OCI-LY1 (cell line): Measurements from ENCODE around the gene MRPS22.

Experiments used
- H2AFZ ChIP-seq: fragments of 200-600 bp; sonication (generic), shearing (Covaris generic); 2 replicates; pipeline ENCODE4 v1.6.0; 2014; ENCODE audit warnings: antibody characterized with exemption, mild to moderate bottlenecking, low read length
- H3F3A ChIP-seq: fragments of 200-600 bp; sonication (generic), shearing (Covaris generic); 2 replicates; pipeline ENCODE4 v1.6.0; 2014; ENCODE audit warnings: mild to moderate bottlenecking, antibody characterized with exemption, low read length, moderate library complexity; ENCODE audit not compliant: insufficient read depth
- H3K27ac ChIP-seq: fragments of 200-600 bp; sonication (generic); 2 replicates; pipeline ENCODE4 v1.5.1; 2014; ENCODE audit warnings: low read length, mixed run types, mild to moderate bottlenecking, low read depth; ENCODE audit not compliant: poor library complexity, severe bottlenecking
- H3K27me3 ChIP-seq: fragments of 200-600 bp; sonication (generic); 2 replicates; pipeline ENCODE4 v1.6.0; 2014; ENCODE audit warnings: antibody characterized with exemption, mild to moderate bottlenecking, low read length, moderate library complexity; ENCODE audit not compliant: insufficient read depth
- H3K36me3 ChIP-seq: fragments of 200-600 bp; sonication (generic); 2 replicates; pipeline ENCODE4 v1.6.1; 2014; ENCODE audit warnings: mild to moderate bottlenecking, antibody characterized with exemption, low read length, moderate library complexity, mixed read lengths; ENCODE audit not compliant: insufficient read depth
- H3K4me1 ChIP-seq: fragments of 200-600 bp; sonication (generic); 2 replicates; pipeline ENCODE4 v1.5.1; 2014; ENCODE audit warnings: mild to moderate bottlenecking, low read length, moderate library complexity; ENCODE audit not compliant: insufficient read depth, severe bottlenecking
- H3K4me2 ChIP-seq: fragments of 200-600 bp; sonication (generic), shearing (Covaris generic); 2 replicates; pipeline ENCODE4 v1.6.1; 2014; ENCODE audit warnings: low read length
- H3K4me3 ChIP-seq: fragments of 200-600 bp; sonication (generic); 2 replicates; pipeline ENCODE4 v1.5.1; 2014; ENCODE audit warnings: low read length, low read depth, mild to moderate bottlenecking, mixed read lengths; ENCODE audit not compliant: poor library complexity, severe bottlenecking
- H3K79me2 ChIP-seq: fragments of 200-600 bp; shearing (Covaris generic); 2 replicates; pipeline ENCODE4 v1.6.1; 2016; ENCODE audit warnings: mixed run types, low read length, mixed read lengths; ENCODE audit not compliant: insufficient read depth
- H3K9ac ChIP-seq: fragments of 200-600 bp; sonication (generic), shearing (Covaris generic); 2 replicates; pipeline ENCODE4 v1.6.1; 2014; ENCODE audit warnings: mild to moderate bottlenecking, low read length, mixed read lengths
- H3K9me2 ChIP-seq: fragments of 200-600 bp; sonication (generic), shearing (Covaris generic); 2 replicates; pipeline ENCODE4 v1.6.1; 2014; ENCODE audit warnings: low read depth, mild to moderate bottlenecking, low read length, mixed read lengths
- H3K9me3 ChIP-seq: fragments of 200-600 bp; shearing (Covaris generic); 2 replicates; pipeline ENCODE4 v1.6.1; 2014; ENCODE audit warnings: low read length, mixed read lengths
- H4K20me1 ChIP-seq: fragments of 200-600 bp; sonication (generic), shearing (Covaris generic); 2 replicates; pipeline ENCODE4 v1.6.0; 2016; ENCODE audit warnings: mild to moderate bottlenecking, low read length; ENCODE audit not compliant: insufficient read depth
- CTCF ChIP-seq: fragments of 200-600 bp; sonication (generic), shearing (Covaris generic); IDR thresholded peaks from 2 replicates; pipeline ENCODE4 v1.5.1; 2017; ENCODE audit warnings: mild to moderate bottlenecking, antibody characterized with exemption, low read length, moderate library complexity, mixed read lengths
- EZH2 ChIP-seq: fragments of 200-600 bp; sonication (generic), shearing (Covaris generic); IDR thresholded peaks from 2 replicates; pipeline ENCODE4 v1.8.0; 2017; ENCODE audit warnings: borderline replicate concordance, mixed run types, mild to moderate bottlenecking, antibody characterized with exemption, low read length, moderate library complexity, mixed read lengths

MRPS22 gene

DNA sequence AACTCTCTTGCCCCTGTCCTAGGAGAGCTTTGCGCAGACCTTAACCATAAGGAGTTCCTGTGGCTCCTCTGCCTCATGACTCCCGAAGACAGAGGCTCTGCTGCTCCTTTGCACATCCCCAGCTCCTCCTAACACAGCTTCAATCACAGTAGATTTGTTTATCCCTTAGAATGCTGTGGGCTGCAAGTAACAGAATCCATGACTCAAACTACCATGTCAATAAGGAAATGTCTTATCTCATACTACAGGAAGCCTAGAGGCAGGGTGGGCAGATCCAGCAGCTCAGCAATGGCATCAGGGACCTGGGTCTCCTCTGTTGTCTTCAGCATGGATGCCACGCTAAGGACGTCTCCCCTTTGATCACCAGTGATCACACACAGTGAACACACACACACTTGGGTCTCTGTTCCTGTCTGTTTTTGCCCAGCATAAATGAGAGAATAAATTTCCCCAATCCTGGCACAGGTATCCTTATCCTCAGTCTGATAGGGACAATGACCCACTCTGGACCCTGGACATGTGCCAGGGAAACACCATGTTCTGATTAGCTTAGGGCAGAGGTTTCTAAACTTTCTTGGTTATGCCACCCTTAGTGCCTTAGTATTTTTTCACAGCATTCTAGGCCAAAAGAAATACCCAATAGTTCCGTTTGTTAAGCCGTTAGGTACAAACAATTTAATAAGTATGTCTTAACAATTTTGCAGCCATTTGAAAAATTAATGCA lies 46.1 kb upstream of the MRPS22 start:
- no peaks in the 10 kb centered on the region for H3K9me3 ChIP-seq
- H3K27ac ChIP-seq = no peak overlapping the region
- H3K9ac ChIP-seq = no peak overlapping the region
- H3K36me3 ChIP-seq = no peaks in the 10 kb centered on the region
- no peak overlapping the region for H2AFZ ChIP-seq
- no peak overlapping the region for H3K4me3 ChIP-seq
- H4K20me1 ChIP-seq = no peaks in the 10 kb centered on the region
- no peak overlapping the region for H3K4me2 ChIP-seq
- no peaks in the 10 kb centered on the region for H3K79me2 ChIP-seq
- H3K9me2 ChIP-seq = no peaks in the 10 kb centered on the region
- no peaks in the 10 kb centered on the region; the same call in 1 of the 2 replicates for H3K27me3 ChIP-seq
- TF ChIP-seq CTCF (no peak), EZH2 (no peak)
- H3K4me1 ChIP-seq = no peaks in the 10 kb centered on the region
- H3F3A ChIP-seq = no peaks in the 10 kb centered on the region

- no peaks in the 10 kb centered on the region for H3K36me3 ChIP-seq
- H3K9me2 ChIP-seq = no peaks in the 10 kb centered on the region
- H3F3A ChIP-seq = no peaks in the 10 kb centered on the region
- H3K4me3 ChIP-seq = no peak overlapping the region
- no peak overlapping the region for H3K9ac ChIP-seq
- H2AFZ ChIP-seq = no peak overlapping the region
- no peaks in the 10 kb centered on the region for H3K4me1 ChIP-seq
- H3K27me3 ChIP-seq = no peaks in the 10 kb centered on the region
- H3K4me2 ChIP-seq = no peak overlapping the region
- H3K27ac ChIP-seq = no peak overlapping the region
- TF ChIP-seq CTCF (no peak), EZH2 (no peak)
- H3K79me2 ChIP-seq = no peaks in the 10 kb centered on the region
- no peaks in the 10 kb centered on the region for H4K20me1 ChIP-seq
- H3K9me3 ChIP-seq = no peaks in the 10 kb centered on the region
Measured at GRCh38 chr3:139299261-139300132, 44.3 kb upstream of the MRPS22 start.

- Histone ChIP-seq H3K27ac (no peak overlapping the region), H3K9ac (no peak overlapping the region), H3K4me1 (no peaks in the 10 kb centered on the region), H3K9me2 (no peaks in the 10 kb centered on the region), H3K79me2 (no peaks in the 10 kb centered on the region), H3K36me3 (no peaks in the 10 kb centered on the region), H3F3A (no peaks in the 10 kb centered on the region), H3K4me3 (no peak overlapping the region), H3K4me2 (no peak overlapping the region), H3K27me3 (no peaks in the 10 kb centered on the region), H3K9me3 (no peaks in the 10 kb centered on the region), H2AFZ (no peak overlapping the region), H4K20me1 (no peaks in the 10 kb centered on the region)
- TF ChIP-seq CTCF (no peak), EZH2 (no peak)
Measured at GRCh38 chr3:139300416-139300815, 43.4 kb upstream of the MRPS22 start.
